HepG2 (cell line): ENCODE results near the gene NOBOX.

ENCODE experiments used
- IRF2 ChIP-seq: IDR thresholded peaks from 2 replicates; pipeline ENCODE4 v1.6.1; 2018; ENCODE audit warnings: missing genetic modification reagents, missing compliant biosample characterization
- MED13 ChIP-seq: sonication (generic); formaldehyde crosslinking; IDR thresholded peaks from 2 replicates; pipeline ENCODE4 v1.5.0; 2020; ENCODE audit warnings: missing genetic modification reagents
- POLR2A ChIP-seq, 2 experiments: IDR thresholded peaks; 2 replicates each; pipeline ENCODE4 v1.6.1; 2011; ENCODE audit warnings: low read depth in 2 of 2, low read length in 2 of 2, mild to moderate bottlenecking in 1 of 2, moderate library complexity in 1 of 2; ENCODE audit not compliant: insufficient read depth in 1 of 2
- PRPF4 ChIP-seq: fragments of 200-400 bp; formaldehyde crosslinking; IDR thresholded peaks from 2 replicates; pipeline ENCODE4 v1.6.1; 2016; ENCODE audit warnings: low read length, low read depth; ENCODE audit not compliant: poor library complexity, severe bottlenecking
- TCF7 ChIP-seq: sonication (generic); IDR thresholded peaks from 2 replicates; pipeline ENCODE4 v1.6.1; 2016; ENCODE audit warnings: antibody characterized with exemption, low read depth
- TF ChIP-seq, protein P1 (sequence below): sonication (generic); formaldehyde crosslinking; IDR thresholded peaks from 2 replicates; pipeline ENCODE4 v1.5.1; 2020; ENCODE audit warnings: mild to moderate bottlenecking, missing genetic modification reagents, moderate library complexity

DNA sequence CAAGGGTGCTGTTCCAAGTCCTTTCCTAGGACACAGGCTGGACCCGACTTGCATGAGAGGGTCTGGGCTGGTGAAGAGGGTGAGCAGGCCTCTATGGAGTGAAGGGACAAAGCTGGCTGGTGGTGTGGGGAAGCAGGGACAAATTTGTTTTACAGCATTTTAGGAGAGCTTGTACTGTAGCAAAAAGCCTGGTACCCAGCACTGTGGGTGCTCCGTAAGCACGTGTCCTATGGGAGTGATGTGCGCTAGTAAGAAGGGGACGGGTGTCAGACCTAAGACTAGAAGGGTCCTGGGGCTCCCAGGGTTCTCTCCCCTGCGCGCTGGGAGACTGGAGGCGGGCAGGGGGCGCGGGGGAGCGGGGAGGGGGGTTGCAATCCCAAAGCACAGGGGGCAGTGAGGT lies 391 bp downstream of the NOBOX start:
- no peak for TF ChIP-seq IRF2
- TF ChIP-seq TCF7, result no peak
- no peak for TF ChIP-seq MED13 (CRISPR knock-in tag)
- no peak for TF ChIP-seq PRPF4
- TF ChIP-seq, protein P1, sequence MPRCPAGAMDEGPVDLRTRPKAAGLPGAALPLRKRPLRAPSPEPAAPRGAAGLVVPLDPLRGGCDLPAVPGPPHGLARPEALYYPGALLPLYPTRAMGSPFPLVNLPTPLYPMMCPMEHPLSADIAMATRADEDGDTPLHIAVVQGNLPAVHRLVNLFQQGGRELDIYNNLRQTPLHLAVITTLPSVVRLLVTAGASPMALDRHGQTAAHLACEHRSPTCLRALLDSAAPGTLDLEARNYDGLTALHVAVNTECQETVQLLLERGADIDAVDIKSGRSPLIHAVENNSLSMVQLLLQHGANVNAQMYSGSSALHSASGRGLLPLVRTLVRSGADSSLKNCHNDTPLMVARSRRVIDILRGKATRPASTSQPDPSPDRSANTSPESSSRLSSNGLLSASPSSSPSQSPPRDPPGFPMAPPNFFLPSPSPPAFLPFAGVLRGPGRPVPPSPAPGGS (CRISPR knock-in tag), result no peak
- no peak for TF ChIP-seq POLR2A (IDR thresholded peaks at IDR 0.05; ENCODE audit: insufficient read depth in 1 of 2, low read depth in 2 of 2, low read length in 2 of 2)
